WTC11 (cell line): Measurements from ENCODE around the gene INS. TPM values are rescaled to one million over a fixed set of nuclear protein-coding genes. Genes with fewer than 3 reads are reported as not detected.

ENCODE experiments used
- ATAC-seq: fragments of 200-7000 bp; cut with Tn5 transposase; 2 replicates; pipeline ENCODE4 v1.10.0; 2021; ENCODE audit warnings: mild to moderate bottlenecking, moderate library complexity
- CTCF ChIA-PET: fragments of 300-600 bp; sonication (Branson Sonifier 250); formaldehyde crosslinking; loops from one replicate; lab custom pipeline; 2021; ENCODE audit warnings: antibody characterized with exemption; lab: Charles Lee
- POLR2A ChIA-PET: fragments of 350-600 bp; sonication (Branson Sonifier 250); formaldehyde crosslinking; loops from one replicate; lab custom pipeline; 2021; ENCODE audit warnings: antibody characterized with exemption; lab: Charles Lee
- DNase-seq: peaks from one replicate; pipeline ENCODE4 v3.0.0; 2021; ENCODE audit warnings: low spot score
- H3K27ac Mint-ChIP-seq: 2 replicates; pipeline ENCODE4 v1.8.0; 2021; ENCODE audit warnings: mixed read lengths
- H3K27me3 Mint-ChIP-seq: 2 replicates; pipeline ENCODE4 v1.8.0; 2021; ENCODE audit warnings: low read depth, mild to moderate bottlenecking, moderate library complexity, mixed read lengths
- H3K36me3 Mint-ChIP-seq: 2 replicates; pipeline ENCODE4 v1.8.0; 2021; ENCODE audit warnings: mixed read lengths
- H3K4me1 Mint-ChIP-seq: 2 replicates; pipeline ENCODE4 v1.8.0; 2022; ENCODE audit warnings: mixed read lengths
- H3K4me3 Mint-ChIP-seq: 2 replicates; pipeline ENCODE4 v1.8.0; 2021; ENCODE audit warnings: mild to moderate bottlenecking, moderate library complexity, mixed read lengths
- H3K9me3 Mint-ChIP-seq: 2 replicates; pipeline ENCODE4 v1.8.0; 2021; ENCODE audit warnings: mixed read lengths
- AFF4 ChIP-seq: sonication (generic); formaldehyde crosslinking; IDR thresholded peaks from 2 replicates; pipeline ENCODE4 v1.8.1; 2023; ENCODE audit warnings: mild to moderate bottlenecking, missing genetic modification reagents, borderline replicate concordance
- AR ChIP-seq: fragments of 250-450 bp; sonication (Bioruptor Pico); IDR thresholded peaks from 2 replicates; pipeline ENCODE4 v1.9.0; 2021; ENCODE audit warnings: mild to moderate bottlenecking
- CDX4 ChIP-seq: fragments of 250-450 bp; sonication (Bioruptor Pico); IDR thresholded peaks from 2 replicates; pipeline ENCODE4 v1.9.0; 2021; ENCODE audit warnings: moderate library complexity, mild to moderate bottlenecking, inconsistent platforms, borderline replicate concordance
- NR2C2 ChIP-seq: sonication (generic); formaldehyde crosslinking; IDR thresholded peaks from 2 replicates; pipeline ENCODE4 v1.8.0; 2022; ENCODE audit warnings: mild to moderate bottlenecking, missing genetic modification reagents
- ZNF121 ChIP-seq: sonication (generic); formaldehyde crosslinking; IDR thresholded peaks from 2 replicates; pipeline ENCODE4 v1.8.0; 2023; ENCODE audit warnings: missing genetic modification reagents
- ZNF138 ChIP-seq: sonication (generic); formaldehyde crosslinking; conservative IDR thresholded peaks from 2 replicates; pipeline ENCODE4 v1.8.1; 2022; ENCODE audit warnings: mild to moderate bottlenecking, moderate library complexity, missing genetic modification reagents
- ZNF232 ChIP-seq: sonication (generic); formaldehyde crosslinking; IDR thresholded peaks from 2 replicates; pipeline ENCODE4 v1.8.0; 2022; ENCODE audit warnings: mild to moderate bottlenecking, missing genetic modification reagents
- total RNA-seq: library from RNA; stranded (reverse); gene quantifications from 3 replicates; pipeline ENCODE4 v1.2.3, GENCODE V29; 2021
- TF ChIP-seq, protein P1 (sequence below): sonication (generic); formaldehyde crosslinking; IDR thresholded peaks from 2 replicates; pipeline ENCODE4 v1.8.1; 2023; ENCODE audit warnings: mild to moderate bottlenecking, missing genetic modification reagents
- TF ChIP-seq, protein P2 (sequence below): sonication (generic); formaldehyde crosslinking; IDR thresholded peaks from 2 replicates; pipeline ENCODE4 v1.8.1; 2023; ENCODE audit warnings: mild to moderate bottlenecking, missing genetic modification reagents, moderate library complexity

INS gene
- total RNA-seq, 1 experiment from 2014 or later: not detected

DNA sequence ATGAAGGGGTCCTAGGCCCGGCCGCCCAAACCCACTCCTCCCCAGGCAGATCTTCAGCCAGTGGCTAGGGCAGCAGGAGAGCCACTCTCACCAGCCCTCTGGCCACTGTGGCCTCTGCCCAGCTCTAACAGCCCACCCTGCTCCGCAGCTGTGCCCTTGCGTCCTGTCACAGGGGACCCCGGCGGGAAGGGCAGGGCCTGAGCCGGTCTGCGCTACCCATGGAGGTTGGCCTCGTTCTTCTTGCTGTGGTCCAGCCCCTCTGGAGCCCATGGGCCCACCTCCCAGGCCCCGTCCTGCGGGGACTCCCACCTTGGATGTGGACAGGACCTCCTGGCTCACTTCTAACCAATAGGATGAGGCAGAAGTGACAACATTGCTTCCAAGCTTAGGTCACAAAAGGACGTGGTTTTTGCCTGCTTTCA is 48.9 kb upstream of the INS start:
- no peak overlapping the region for H3K4me3 Mint-ChIP-seq
- TF ChIP-seq ZNF121 (CRISPR knock-in tag) (no peak), ZNF138 (CRISPR knock-in tag) (no peak), AR (CRISPR knock-in tag) (no peak), ZNF232 (CRISPR knock-in tag) (no peak), AFF4 (CRISPR knock-in tag) (no peak), NR2C2 (CRISPR knock-in tag) (no peak)
- TF ChIP-seq, protein P1, sequence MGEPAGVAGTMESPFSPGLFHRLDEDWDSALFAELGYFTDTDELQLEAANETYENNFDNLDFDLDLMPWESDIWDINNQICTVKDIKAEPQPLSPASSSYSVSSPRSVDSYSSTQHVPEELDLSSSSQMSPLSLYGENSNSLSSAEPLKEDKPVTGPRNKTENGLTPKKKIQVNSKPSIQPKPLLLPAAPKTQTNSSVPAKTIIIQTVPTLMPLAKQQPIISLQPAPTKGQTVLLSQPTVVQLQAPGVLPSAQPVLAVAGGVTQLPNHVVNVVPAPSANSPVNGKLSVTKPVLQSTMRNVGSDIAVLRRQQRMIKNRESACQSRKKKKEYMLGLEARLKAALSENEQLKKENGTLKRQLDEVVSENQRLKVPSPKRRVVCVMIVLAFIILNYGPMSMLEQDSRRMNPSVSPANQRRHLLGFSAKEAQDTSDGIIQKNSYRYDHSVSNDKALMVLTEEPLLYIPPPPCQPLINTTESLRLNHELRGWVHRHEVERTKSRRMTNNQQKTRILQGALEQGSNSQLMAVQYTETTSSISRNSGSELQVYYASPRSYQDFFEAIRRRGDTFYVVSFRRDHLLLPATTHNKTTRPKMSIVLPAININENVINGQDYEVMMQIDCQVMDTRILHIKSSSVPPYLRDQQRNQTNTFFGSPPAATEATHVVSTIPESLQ (CRISPR knock-in tag): no peak
- TF ChIP-seq, protein P2, sequence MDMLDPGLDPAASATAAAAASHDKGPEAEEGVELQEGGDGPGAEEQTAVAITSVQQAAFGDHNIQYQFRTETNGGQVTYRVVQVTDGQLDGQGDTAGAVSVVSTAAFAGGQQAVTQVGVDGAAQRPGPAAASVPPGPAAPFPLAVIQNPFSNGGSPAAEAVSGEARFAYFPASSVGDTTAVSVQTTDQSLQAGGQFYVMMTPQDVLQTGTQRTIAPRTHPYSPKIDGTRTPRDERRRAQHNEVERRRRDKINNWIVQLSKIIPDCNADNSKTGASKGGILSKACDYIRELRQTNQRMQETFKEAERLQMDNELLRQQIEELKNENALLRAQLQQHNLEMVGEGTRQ (CRISPR knock-in tag): no peak
- H3K27me3 Mint-ChIP-seq: peaks cover 24% of the 10 kb centered on the region
- DNase-seq: no peak
- no peaks in the 10 kb centered on the region for H3K36me3 Mint-ChIP-seq
- H3K9me3 Mint-ChIP-seq: no peaks in the 10 kb centered on the region
- ATAC-seq: no peak
- CTCF ChIA-PET: no interaction called here
- POLR2A ChIA-PET: interaction anchor here (0.6 kb wide), 1 partner anchor 764 kb away, joined by 3 read pairs; no protein-coding TSS in a partner anchor
- peaks cover 17% of the 10 kb centered on the region for H3K4me1 Mint-ChIP-seq
- no peak overlapping the region for H3K27ac Mint-ChIP-seq

- DNase-seq: no peak
- POLR2A ChIA-PET: interaction anchor here (0.6 kb wide), 1 partner anchor 764 kb away, joined by 3 read pairs; no protein-coding TSS in a partner anchor
- no peaks in the 10 kb centered on the region for H3K9me3 Mint-ChIP-seq
- no peak for TF ChIP-seq CDX4 (CRISPR knock-in tag)
- TF ChIP-seq, all 79 proteins: peak for 0
- H3K27me3 Mint-ChIP-seq: peaks cover 21% of the 10 kb centered on the region
- ATAC-seq: no peak
- peaks cover 15% of the 10 kb centered on the region for H3K4me1 Mint-ChIP-seq
- H3K36me3 Mint-ChIP-seq: no peaks in the 10 kb centered on the region
- no peak overlapping the region for H3K4me3 Mint-ChIP-seq
- H3K27ac Mint-ChIP-seq: no peak overlapping the region
- CTCF ChIA-PET: interaction anchor here (1.0 to 2.1 kb wide), 6 partner anchors 12 to 211 kb away, joined by 3 to 13 read pairs (median 8); no protein-coding TSS in a partner anchor
Observed at GRCh38 chr11:2209370-2209801, 48.4 kb upstream of the INS start.
